ENCODE measurements around the gene UROC1.

Gene UROC1

DNA sequence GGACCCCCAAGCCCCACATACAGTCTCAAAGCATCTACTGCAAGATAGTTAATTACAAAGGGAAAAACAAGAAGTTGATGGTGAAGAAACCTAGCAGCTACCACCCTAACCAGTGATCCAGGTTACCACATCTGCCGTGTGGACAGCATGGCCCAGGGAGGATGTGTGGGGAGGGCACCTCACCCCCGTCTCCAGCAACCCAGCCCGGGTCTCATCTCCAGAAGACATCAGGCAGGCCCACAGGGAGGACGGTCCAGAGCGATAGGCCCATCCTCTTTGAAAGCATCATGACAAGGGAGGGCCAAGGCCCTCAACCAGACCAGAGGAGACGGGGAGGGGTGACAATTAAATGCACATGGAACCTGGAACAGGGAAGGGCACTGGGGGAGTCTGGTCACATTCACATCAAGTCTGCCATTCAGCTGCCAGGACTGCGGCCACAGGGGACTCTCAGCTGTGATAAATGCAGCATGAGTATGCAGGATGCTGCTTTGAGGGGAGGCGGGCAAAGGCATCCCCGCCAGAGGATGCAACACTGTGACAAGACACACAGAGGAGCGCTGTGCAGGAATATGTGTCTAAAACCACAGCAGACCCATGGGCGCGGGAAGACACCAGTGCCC, 60.7 kb downstream of the UROC1 start:
- DNase-seq, result no peak

DNA sequence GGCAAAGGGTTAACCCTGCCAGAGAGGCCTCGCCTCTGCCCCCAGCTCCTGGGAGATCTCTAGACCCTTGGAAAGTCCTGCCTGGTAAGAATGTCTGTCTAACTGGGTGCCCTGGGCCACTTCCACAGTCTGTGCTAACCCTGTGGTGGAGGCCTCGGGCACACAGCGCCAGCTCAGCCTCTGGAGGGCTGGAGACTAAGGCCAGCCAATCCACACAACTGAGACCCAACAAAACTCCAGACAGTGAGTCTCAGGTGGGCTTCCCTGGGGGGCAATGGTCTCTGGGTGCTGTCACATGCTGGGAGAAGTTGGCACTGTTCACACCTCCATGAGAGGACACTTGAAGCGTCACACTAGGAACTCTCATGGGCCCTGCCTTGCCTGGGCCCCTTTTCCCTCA, 61.4 kb downstream of the UROC1 start:
- no peak for DNase-seq

DNA sequence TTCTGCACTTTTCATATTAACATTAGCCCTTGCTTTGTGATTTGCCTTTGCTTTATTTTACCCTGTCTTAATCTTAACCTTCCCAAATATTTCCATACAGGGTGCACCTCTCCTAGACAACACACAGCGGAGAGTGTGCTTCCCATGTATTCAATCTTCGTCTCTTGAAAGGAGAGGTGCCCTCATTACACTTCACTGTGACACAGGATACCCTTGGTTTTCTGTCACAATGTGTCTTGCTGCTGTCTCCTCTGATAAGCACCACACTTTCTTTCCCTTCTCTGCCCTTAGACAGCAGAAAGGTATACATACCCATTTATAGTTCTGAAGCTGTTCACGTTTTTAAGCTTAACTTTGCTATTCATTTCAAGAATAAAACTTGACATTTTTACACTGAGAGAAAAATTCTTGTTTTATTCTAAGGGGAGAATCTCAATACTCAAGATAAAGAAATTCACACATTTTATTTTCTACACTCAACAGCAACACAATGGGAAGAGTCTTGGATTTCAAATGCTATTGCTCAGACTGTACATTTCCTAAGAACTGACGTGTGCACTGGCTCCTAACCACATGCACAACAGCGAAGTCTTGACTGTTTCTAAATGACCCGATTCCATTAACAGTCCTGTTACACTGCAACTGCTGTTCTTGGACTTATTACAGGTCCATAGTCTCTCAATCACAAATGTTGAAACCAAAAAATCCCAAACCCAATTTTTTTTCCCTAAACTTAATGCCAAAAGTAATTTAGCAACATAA, 63.0 kb downstream of the UROC1 start:
- no peak for DNase-seq

DNA sequence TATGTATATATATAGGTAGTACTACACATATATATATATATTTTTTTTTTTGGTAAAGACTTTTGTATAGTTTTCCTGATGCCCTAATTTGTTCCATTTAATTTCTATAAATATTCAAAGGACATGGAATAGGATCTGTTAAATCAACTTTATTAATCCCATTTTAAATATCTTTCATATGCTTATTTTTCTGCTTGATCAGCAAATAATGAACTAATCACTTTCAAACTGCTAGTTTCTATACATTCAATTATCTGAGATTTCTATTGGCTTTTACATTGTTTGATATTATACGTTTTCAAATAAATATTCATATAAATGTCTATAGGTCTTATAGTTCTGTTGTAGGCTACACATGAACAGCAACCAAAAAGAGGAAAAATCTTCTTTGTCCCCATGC, 63.5 kb downstream of the UROC1 start:
- DNase-seq, result no peak

DNA sequence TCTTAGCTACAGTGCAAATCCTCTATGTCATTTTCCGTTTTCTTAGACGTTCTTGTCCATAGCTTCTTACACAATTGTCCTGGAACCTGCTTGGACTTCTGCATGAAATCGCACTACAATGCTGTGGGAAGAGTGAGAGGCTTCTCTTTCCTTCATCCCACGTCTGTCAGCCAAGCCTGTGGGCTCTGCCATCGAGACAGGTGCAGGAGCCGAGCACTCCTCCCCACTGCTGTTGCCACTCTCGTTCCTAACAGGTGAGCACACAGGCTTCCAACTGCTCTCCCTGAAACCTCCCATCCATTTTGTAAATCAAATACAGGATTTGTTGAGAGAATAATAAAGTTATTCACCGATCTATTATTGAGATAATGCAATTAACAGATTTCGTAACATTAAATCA, 65.4 kb downstream of the UROC1 start:
- DNase-seq, result no peak

DNA sequence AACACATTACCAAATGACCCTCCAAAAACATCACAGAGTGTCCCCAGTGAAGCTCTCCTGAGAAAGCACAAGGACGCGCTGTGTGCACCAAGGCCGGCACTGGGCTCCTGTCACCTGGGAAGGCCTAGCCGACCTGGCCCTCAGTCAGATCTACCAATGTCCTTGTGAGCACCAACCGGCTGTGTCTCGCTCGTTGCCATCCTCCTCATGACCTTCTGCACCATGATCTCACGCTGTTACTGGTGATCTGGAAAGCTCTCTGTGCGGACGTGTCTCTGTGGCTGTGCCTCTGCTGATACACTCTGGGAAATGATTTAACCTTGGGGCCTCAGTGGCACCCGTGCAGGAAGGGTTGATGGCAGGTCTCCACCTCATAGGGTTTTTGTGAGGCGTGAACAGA, 66.1 kb downstream of the UROC1 start:
- no peak for DNase-seq

DNA sequence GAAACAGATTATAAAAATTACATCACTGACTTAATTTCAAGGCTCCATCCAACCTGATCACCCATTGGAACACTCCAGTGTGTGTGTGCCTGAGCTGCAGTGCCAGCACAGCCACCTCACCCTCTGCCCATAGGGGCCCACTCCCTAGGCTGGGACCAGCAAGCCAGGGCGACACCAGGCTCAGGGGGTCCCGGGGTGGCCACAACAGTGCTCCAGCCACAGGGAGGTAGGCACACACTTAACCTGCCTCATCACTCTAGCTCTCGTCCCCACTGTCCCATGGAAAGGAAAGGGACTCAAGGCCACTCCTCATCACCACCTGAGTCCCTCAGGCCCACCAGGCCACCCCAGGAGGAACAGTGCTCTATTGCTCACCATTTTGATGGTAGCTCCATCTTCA, 66.8 kb downstream of the UROC1 start:
- DNase-seq, result no peak

DNA sequence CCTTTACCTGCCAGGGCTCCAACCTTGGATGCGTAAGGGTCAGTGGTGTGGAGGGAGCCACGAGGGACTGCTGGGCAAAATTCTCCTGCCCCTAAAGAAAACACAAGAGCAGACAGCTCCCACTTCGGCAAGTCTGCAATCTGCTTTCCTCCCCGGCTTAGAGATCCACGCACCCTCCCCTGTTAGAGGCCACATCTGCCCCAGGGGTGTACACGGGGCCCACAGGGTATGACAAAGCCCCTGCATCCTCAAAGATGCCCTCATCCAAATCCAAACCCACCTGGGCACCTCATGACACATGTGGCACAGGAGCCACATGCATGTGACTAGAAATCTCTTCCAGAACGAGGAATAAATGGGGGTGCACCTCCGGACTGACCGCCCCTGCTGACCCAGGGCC, 67.4 kb downstream of the UROC1 start:
- DNase-seq, result no peak

DNA sequence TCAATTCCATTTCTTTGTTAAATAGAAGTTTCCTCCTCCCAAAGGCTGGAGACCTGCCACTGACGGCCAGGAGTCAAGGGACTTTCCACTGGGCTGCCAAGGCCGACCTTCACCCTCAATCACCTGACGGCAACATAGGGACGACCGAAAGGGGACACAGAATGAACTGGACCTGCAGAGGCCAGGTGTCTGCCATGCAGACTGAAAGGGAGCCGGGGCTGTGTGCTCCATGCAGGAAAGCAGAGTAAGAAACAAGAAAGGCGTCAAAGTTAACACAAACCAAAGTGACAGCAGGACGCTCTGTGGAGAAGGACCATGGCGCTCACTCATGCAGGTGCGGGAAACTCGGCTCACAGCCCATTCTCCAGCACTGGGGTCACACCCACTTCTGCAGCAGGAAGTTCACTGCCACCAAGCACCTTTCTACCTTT, 67.9 kb downstream of the UROC1 start:
- no peak for DNase-seq

DNA sequence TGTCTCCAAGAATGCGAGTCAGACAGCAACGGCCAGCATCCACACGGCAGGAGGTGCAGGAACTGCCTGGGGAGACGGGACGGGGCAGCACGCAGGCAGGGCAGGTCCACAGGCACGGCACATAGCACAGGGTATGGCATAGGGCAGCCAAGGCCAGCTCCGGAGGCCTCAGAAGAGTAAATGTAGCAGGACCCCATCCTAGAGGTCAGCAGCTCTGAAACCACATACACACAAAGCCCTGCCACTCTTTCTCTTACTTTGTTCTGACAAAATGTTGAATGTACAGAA, 68.7 kb downstream of the UROC1 start:
- DNase-seq, result no peak

DNA sequence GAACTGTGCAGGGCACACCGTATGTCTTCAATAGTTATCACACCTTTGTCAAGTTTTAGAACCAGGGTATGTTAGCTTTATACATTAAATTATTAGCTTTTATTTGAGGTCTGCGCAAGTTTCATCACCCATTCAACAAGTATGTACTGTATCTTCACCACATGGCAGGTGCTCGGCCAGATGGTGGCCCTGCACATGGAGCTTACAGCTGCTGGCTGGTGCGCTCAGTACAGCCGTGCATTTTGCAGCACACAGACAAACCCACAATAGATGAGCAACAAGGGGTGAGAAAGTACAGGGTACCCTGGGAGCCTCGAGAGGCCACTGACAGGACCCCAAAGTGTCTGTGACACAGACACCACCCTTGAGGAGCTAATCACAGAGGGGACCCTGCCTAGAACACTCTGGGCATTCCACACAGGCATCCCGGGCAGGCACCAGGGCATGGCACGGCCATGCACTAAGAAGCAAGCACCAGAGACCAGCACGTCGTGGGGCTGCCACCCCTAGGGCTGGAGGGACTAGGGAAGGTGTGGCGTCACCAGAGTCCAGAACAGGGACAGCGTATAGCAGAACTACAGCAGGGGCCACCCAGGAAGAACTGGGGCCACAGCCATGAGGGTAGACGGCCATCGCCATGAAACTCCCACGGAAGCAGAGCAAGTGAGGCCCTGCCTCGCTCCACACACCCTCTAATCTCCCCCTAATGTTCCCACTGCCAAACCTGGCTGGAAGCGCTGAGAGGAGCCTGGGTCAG, 69.3 kb downstream of the UROC1 start:
- no peak for DNase-seq

DNA sequence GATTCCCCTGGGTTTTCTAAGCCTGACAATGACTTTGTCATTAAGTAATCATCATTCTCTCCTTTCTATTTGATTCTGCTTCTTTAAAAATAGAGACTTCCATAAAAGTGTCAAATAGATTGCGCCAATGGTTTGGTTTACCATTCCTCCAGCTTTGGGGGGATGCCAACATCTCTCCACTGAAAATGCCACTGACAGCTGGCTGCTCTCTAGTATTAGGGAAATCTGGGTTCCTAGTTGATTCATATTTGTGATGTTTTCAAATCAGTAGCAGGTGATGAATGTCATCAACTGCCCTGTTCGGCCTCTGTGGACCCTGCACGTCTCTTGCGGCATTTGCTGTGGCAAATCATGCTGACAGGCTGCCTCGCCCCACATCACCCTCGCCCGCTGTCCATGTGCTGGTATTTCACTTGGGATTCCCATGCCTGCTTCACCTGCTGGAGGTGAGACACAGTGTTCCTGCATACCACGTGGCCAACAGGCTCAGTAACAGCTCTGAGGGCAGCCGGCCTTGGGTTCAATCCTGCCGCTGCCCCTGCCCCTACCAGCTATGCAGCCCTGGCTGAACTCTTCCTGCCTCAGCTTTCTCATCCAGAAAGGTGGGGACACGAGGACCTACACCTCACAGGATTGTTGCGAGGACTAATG, 70.0 kb downstream of the UROC1 start:
- DNase-seq, result no peak

DNA sequence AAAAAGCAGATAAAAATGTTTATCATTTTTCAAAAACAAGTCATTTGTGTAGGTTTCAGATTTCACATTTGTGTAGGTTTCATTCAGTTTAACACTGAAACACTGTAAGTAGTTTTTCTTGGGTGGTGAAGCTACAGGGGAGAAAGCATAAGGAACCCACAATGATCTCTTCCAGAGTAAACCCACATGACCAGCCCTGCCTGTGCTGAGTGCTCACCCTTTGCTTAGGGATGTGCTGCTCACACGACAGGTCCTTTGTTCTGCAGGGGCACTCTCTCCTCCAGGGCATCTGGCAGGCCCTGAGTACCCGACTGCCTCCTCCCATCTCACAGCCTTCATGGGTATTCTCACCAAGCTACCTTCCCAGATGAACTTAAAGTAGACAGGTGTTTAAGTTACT, 70.8 kb downstream of the UROC1 start:
- DNase-seq, result no peak

DNA sequence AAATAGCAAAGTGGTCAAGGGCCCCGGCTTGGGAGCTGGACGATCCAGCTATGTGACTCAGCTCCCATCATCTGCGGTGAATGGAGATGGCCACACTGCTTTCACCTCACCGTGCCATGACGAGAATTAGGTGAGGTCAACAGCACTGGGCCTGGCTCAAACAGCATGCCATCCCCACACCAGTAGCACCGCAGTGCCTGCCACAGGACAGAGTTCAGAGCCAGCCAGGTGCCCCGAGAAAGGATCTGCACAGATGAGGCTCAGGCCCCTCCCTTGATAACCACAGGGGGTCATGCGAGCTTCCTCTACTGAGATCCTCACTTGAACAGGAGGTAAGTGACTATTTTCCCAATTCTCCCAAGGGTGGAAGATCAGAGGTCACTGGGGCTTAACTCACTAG, 71.3 kb downstream of the UROC1 start:
- DNase-seq, result no peak

DNA sequence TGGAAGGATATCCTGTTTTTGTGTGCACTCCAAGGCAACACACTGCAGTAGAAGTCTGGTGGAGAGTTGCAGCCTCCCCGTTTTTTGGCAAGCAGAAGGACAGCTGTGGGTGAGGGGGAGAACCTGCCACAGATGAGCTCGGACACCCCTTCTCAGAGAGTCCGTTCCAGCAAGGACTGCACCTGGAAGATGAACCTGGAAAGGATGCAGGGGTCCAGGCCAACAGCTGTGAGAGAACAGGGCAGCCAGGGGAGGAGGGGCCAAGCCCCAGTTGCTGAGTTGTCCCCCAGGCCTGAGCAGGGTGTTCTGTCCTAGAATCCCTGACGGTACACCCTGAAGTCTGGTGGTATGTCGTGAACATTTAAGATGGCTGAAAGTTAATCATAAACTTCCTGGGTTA, 72.1 kb downstream of the UROC1 start:
- no peak for DNase-seq

DNA sequence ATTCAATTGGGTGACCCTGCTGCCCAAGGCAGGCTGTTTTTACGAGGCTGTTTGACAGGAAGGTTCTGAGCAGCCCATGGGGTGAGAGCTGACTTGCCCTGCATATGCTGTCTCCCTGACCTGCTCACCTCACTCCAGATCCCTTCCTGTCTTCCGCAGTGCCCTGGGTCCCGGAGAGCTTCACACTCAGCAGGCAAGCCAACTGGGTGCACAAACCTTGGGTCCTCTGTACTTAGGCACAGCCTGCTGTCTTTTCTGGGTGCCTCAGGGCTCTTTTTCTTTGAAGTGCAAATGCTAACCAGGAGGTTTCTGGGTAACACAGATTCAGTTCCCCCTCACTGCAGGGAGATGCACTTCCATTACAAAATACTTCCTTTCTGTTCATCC, 74.7 kb downstream of the UROC1 start:
- no peak for DNase-seq

DNA sequence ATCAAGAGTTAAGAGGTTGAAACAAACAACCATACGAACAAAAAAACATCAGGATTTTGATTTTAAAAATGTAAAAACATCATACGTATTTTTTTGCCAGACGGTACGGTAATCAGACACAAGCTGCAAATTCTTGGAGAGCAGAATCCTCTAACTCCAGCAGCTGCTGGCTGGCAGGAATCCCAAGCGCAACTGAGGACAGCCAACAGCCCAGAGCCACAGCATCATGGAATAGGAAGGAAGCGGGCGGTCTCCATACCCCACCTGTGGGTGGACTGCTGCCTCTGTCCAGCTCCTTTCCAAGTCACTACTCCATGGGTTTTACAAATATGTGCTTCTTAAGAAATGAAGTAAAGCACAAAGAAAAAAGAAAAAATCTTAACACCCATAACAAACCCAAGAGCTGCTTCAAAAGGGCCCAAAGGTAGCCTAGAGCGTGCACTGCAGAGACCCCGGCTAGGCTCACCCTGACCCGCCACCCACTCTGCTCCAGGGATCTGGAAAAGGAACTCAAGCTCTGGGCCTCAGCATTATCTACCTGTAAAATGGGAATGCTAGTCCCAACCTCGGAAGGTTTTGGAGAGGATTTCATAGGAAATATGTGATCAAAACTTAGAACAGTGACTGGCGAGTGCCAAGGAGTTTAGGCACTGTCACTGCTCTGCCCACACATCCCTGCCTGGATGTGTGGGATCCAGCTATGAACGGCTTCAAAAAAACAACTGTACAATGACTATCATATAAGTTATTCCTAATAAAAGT, 75.3 kb downstream of the UROC1 start:
- DNase-seq, result no peak

DNA sequence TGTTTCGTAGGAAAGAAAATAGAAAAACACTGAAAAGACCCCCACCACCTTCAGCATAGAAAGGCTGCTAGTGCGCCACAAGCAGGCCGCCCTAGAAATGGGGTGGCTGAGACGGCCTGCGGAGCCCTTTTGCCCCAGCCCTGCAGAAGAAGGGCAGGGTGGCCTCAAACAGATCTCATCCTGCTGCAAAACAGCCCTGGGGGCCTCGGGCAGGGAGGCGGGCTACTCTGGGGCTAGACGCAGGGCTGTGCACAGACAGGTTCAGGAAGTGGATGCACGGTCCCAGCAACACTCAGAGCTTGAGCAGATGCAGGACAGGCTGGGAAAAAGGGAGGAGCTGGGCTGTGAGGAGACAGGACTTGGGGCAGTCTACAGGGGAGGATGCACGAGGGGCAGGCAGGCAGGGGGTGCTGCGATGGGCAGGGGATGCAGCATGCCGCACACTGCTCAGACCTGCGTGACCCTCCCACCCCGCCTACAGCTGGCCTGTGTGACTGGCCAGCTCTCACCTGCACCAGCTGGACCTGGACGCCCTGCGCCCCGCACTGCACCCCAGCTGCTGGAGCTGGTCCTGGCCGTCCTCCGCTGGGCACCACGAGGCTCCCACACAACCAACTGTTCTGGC, 76.2 kb downstream of the UROC1 start:
- DNase-seq, result no peak

DNA sequence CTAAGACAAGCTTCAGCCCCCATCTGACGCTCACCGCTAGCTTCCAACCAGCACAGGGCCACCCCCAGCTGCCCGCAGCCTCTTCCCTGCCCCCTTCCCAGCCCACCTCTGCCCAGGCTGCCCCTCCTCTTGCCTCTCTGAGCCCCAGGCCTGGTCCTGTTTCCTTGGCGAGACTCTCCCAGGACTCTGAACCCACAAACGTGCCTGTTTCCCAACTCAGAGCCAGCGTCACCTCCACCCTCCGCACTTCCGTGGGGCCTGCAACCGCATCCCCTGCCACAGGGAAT, 76.9 kb downstream of the UROC1 start:
- no peak for DNase-seq

DNA sequence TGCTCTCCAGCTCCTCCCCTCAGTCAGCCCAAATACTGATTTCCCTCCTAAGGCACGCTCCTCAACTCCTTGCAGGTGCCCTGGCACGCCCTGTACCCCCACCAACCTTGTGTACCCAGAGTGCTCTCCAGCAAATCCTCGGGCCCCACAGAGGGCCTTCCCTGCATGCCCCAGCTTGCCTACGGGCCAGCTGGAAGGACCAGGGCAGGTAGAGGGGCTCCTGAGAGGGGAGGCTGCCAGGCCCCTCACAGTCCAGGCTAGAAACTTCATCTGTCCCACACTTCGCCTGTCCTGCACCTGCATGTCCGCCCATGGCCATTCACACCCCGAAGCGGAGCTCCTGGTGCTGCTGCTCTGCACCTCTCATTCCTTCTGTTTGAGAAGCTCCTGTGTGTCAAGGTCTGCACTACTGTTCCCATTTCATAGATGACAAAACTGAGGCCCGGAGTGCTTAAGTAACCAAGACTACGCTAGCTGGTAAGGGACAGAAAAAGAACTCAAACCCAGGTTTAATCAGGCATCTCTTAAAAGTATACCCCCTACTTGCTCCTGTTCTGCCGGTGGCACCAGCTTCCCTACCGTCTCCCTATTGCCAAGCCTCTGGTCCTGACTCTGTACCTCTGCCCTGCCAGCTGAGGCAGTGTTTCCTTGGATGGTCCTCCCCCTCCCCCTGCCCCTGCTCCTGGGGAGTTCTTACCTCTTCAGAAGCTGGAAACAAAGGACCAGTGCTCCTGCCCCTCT, 77.4 kb downstream of the UROC1 start:
- DNase-seq, result no peak

DNA sequence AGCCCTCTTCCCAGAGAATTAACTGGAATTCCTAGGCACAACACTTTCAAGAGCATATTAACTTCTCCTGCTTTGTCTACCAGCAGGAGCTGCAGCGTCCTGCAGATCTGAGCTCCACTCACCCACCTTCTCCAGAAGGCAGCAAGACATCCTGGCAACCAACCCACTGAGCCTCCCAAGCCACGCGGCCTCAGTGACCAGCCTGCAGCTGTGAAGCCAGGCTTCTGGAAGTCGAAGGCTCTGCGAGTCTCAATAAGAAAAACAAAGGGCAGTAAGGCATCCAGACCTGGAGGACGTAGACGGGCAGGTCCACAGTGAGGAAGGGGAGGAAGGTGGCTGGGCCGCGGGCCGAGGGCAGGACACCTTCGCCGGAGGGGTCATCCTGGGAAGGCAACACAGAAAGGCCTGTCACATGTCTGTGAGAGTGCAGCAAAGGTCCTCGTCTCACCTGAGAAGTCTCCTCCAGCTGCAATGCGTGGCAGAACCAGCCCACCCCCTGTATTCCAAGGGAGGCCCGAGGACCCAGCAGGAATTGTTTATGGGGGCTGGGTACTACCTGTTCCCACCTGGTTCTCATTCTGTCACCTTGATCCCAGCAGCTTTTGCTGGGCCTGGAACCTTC, 78.1 kb downstream of the UROC1 start:
- no peak for DNase-seq

DNA sequence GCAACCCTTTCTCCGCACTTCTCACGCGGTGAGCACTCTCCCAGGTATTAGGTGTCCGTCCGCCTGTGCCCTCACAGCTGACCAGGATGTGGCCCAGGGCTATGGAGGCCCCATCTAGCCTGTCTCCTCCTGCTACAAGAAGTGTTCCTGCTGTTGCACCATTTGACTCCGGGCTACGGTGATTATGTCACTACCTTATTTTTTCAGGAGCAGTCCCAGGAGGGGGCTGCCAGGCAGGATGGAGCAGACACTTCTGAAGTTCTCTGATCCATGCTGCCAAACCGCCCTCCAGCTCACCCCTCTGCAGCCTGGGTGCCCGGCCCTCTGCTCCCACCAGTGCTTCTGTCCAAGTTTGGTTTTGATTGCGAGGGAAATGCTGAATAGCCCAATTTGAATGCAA, 78.8 kb downstream of the UROC1 start:
- no peak for DNase-seq

Data from NCI-H526 treated with DMSO at 0.1 percent for 48 hours (cell line).